GM12878 (cell line): ENCODE data around the gene ASB2. TPM values are rescaled to one million over a fixed set of nuclear protein-coding genes. Genes with fewer than 3 reads are reported as not detected.

Experiments
- FOXM1 ChIP-seq: IDR thresholded peaks from 2 replicates; pipeline ENCODE4 v1.6.1; 2012; ENCODE audit warnings: low read depth, mild to moderate bottlenecking, inconsistent platforms, low read length, moderate library complexity
- HDAC6 ChIP-seq: fragments of 200-600 bp; sonication (generic); IDR thresholded peaks from one replicate; pipeline ENCODE4 v1.8.0; 2017; ENCODE audit warnings: antibody characterized with exemption; ENCODE audit not compliant: unreplicated experiment
- ZNF687 ChIP-seq: fragments of 450-650 bp; IDR thresholded peaks from 2 replicates; pipeline ENCODE4 v1.6.1; 2017; ENCODE audit warnings: mild to moderate bottlenecking, moderate library complexity
- polyA plus RNA-seq, 11 experiments: library from polyadenylated mRNA; depleted of rRNA in 4 of 11; unstranded in 6 of 11; stranded (reverse) in 5 of 11; fragments of >200 nt; fragmentation: Nextera tagmentation in 4 of 11; fragmentation: Illumina TruSeq in 1 of 11; extraction: Ambion mirVana in 4 of 11; extraction: Trizol in 1 of 11; gene quantifications; 1 replicate in 1 of 11; 2 replicates in 10 of 11; pipeline versions ENCODE4 v1.2.1 to v1.2.3, GENCODE V29; 2011 to 2016; ENCODE audit warnings: inconsistent platforms in 2 of 11, missing spikeins in 2 of 11, low read depth in 1 of 11
- total RNA-seq, 4 experiments: library from RNA; depleted of rRNA in 3 of 4; stranded (reverse); fragments of >200 nt in 3 of 4; fragmentation: Illumina TruSeq in 1 of 4; extraction: Trizol in 1 of 4; gene quantifications; 2 replicates each; pipeline versions ENCODE4 v1.2.1 to v1.2.3, GENCODE V29; 2013 to 2021
- TF ChIP-seq, protein P1 (sequence below): fragments of 450-650 bp; IDR thresholded peaks from 2 replicates; pipeline ENCODE4 v1.6.1; 2016; ENCODE audit warnings: mild to moderate bottlenecking, moderate library complexity, borderline replicate concordance

Gene ASB2
- total and polyA plus RNA-seq, 10 of the 15 experiments (the other 5 are each of a cell fraction or from before 2014, with no cell fraction given) = 3.0 to 54.8 (median 33.5) TPM

- no peak for TF ChIP-seq ZNF687
- no peak for TF ChIP-seq HDAC6
- TF ChIP-seq, protein P1, sequence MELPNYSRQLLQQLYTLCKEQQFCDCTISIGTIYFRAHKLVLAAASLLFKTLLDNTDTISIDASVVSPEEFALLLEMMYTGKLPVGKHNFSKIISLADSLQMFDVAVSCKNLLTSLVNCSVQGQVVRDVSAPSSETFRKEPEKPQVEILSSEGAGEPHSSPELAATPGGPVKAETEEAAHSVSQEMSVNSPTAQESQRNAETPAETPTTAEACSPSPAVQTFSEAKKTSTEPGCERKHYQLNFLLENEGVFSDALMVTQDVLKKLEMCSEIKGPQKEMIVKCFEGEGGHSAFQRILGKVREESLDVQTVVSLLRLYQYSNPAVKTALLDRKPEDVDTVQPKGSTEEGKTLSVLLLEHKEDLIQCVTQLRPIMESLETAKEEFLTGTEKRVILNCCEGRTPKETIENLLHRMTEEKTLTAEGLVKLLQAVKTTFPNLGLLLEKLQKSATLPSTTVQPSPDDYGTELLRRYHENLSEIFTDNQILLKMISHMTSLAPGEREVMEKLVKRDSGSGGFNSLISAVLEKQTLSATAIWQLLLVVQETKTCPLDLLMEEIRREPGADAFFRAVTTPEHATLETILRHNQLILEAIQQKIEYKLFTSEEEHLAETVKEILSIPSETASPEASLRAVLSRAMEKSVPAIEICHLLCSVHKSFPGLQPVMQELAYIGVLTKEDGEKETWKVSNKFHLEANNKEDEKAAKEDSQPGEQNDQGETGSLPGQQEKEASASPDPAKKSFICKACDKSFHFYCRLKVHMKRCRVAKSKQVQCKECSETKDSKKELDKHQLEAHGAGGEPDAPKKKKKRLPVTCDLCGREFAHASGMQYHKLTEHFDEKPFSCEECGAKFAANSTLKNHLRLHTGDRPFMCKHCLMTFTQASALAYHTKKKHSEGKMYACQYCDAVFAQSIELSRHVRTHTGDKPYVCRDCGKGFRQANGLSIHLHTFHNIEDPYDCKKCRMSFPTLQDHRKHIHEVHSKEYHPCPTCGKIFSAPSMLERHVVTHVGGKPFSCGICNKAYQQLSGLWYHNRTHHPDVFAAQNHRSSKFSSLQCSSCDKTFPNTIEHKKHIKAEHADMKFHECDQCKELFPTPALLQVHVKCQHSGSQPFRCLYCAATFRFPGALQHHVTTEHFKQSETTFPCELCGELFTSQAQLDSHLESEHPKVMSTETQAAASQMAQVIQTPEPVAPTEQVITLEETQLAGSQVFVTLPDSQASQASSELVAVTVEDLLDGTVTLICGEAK = no peak
- TF ChIP-seq FOXM1 = no peak
Observed at GRCh38 chr14:93987376-93987775, 11.0 kb upstream of the ASB2 start (continued).
